Mesendoderm (in vitro differentiated cells): ENCODE results near the gene DNAJC21.

Experiments used
- DNase-seq: peaks from one replicate; pipeline ENCODE4 v3.0.0; 2013
- H2AK5ac ChIP-seq: 2 replicates; pipeline ENCODE4 v1.6.1; 2013; ENCODE audit warnings: low read length, inconsistent platforms
- H2BK120ac ChIP-seq: 2 replicates; pipeline ENCODE4 v1.6.1; 2013; ENCODE audit warnings: low read depth, mild to moderate bottlenecking, low read length, moderate library complexity, mixed read lengths
- H2BK15ac ChIP-seq: replicated peaks from 2 replicates; pipeline ENCODE4 v1.6.1; 2013; ENCODE audit warnings: low read depth, mild to moderate bottlenecking, moderate library complexity
- H2BK5ac ChIP-seq: 2 replicates; pipeline ENCODE4 v1.6.1; 2013; ENCODE audit warnings: low read length, inconsistent platforms
- H3K18ac ChIP-seq: 2 replicates; pipeline ENCODE4 v1.6.1; 2013; ENCODE audit warnings: mild to moderate bottlenecking, low read length, mixed read lengths
- H3K23ac ChIP-seq: one replicate; pipeline ENCODE4 v1.6.1; 2013; ENCODE audit warnings: low read length
- H3K27ac ChIP-seq: 2 replicates; pipeline ENCODE4 v1.5.1; 2013; ENCODE audit warnings: low read depth, mild to moderate bottlenecking, inconsistent platforms, low read length, moderate library complexity
- H3K27me3 ChIP-seq: 2 replicates; pipeline ENCODE4 v1.6.1; 2013; ENCODE audit warnings: low read length, control low read depth, mild to moderate bottlenecking, inconsistent platforms; ENCODE audit not compliant: insufficient read depth, poor library complexity
- H3K36me3 ChIP-seq: 2 replicates; pipeline ENCODE4 v1.6.1; 2013; ENCODE audit warnings: low read length, inconsistent platforms; ENCODE audit not compliant: control insufficient read depth, insufficient read depth
- H3K4ac ChIP-seq: one replicate; pipeline ENCODE4 v1.6.1; 2013; ENCODE audit warnings: low read depth, mild to moderate bottlenecking, low read length, moderate library complexity
- H3K4me1 ChIP-seq: 2 replicates; pipeline ENCODE4 v1.6.1; 2013; ENCODE audit warnings: low read depth, low read length, inconsistent platforms; ENCODE audit not compliant: control insufficient read depth
- H3K4me2 ChIP-seq: 2 replicates; pipeline ENCODE4 v1.6.1; 2013; ENCODE audit warnings: low read length
- H3K4me3 ChIP-seq: 2 replicates; pipeline ENCODE4 v1.5.1; 2013; ENCODE audit warnings: mild to moderate bottlenecking, low read length
- H3K56ac ChIP-seq: one replicate; pipeline ENCODE4 v1.6.1; 2013; ENCODE audit warnings: low read length
- H3K79me1 ChIP-seq: 2 replicates; pipeline ENCODE4 v1.6.1; 2013; ENCODE audit warnings: low read length, inconsistent platforms
- H3K79me2 ChIP-seq: 2 replicates; pipeline ENCODE4 v1.6.1; 2013; ENCODE audit warnings: mild to moderate bottlenecking, low read length; ENCODE audit not compliant: control insufficient read depth, insufficient read depth
- H3K9ac ChIP-seq: 2 replicates; pipeline ENCODE4 v1.6.1; 2013; ENCODE audit warnings: low read length, inconsistent platforms
- H4K5ac ChIP-seq: one replicate; pipeline ENCODE4 v1.6.1; 2013; ENCODE audit warnings: low read length
- H4K8ac ChIP-seq: one replicate; pipeline ENCODE4 v1.6.1; 2013; ENCODE audit warnings: low read depth, mild to moderate bottlenecking, control low read depth, low read length, moderate library complexity
- WGBS: extraction: QIAGEN DNeasy Blood & Tissue Kit; methylation state at CpG from one replicate; pipeline ENCODE4 v1.1.7; 2013; ENCODE audit warnings: low lambda C conversion rate, missing lambda C conversion rate; ENCODE audit not compliant: insufficient coverage; ENCODE audit errors: extremely low coverage; 5-methylcytosine and 5-hydroxymethylcytosine counted together

DNAJC21 gene

GRCh38 chr5:34944460-34945047, 15.2 kb downstream of the DNAJC21 start:
- Histone ChIP-seq H3K18ac (no peak overlapping the region), H3K79me2 (no peaks in the 10 kb centered on the region), H3K4me1 (no peaks in the 10 kb centered on the region), H4K5ac (no peak overlapping the region), H2AK5ac (no peak overlapping the region), H3K4me3 (no peak overlapping the region), H2BK15ac (no peak overlapping the region), H3K79me1 (no peaks in the 10 kb centered on the region), H3K27me3 (no peaks in the 10 kb centered on the region), H3K56ac (no peak overlapping the region), H3K4ac (no peak overlapping the region), H2BK120ac (no peak overlapping the region), H2BK5ac (no peak overlapping the region), H3K27ac (no peak overlapping the region), H3K4me2 (no peak overlapping the region), H3K9ac (no peak overlapping the region), H3K36me3 (peaks cover 6% of the 10 kb centered on the region), H3K23ac (no peak overlapping the region), H4K8ac (no peak overlapping the region)
- DNase-seq = no peak
- WGBS = no CpG with 5 or more reads among the region's 11 CpGs

- no peak overlapping the region for H2BK120ac ChIP-seq
- no peak overlapping the region for H3K4me2 ChIP-seq
- H3K56ac ChIP-seq = no peak overlapping the region
- H2BK15ac ChIP-seq = no peak overlapping the region
- H3K79me1 ChIP-seq = no peaks in the 10 kb centered on the region
- WGBS = no CpG with 5 or more reads among the region's 1 CpG
- H3K79me2 ChIP-seq = no peaks in the 10 kb centered on the region
- no peak overlapping the region for H3K18ac ChIP-seq
- no peak overlapping the region for H3K4ac ChIP-seq
- no peak overlapping the region for H3K4me3 ChIP-seq
- H2AK5ac ChIP-seq = no peak overlapping the region
- no peak overlapping the region for H4K8ac ChIP-seq
- no peak overlapping the region for H4K5ac ChIP-seq
- no peak overlapping the region for H2BK5ac ChIP-seq
- DNase-seq = no peak
- no peaks in the 10 kb centered on the region for H3K27me3 ChIP-seq
- H3K36me3 ChIP-seq = no peaks in the 10 kb centered on the region
- H3K27ac ChIP-seq = no peak overlapping the region
- H3K9ac ChIP-seq = no peak overlapping the region
- no peak overlapping the region for H3K23ac ChIP-seq
- H3K4me1 ChIP-seq = no peaks in the 10 kb centered on the region
Observed at GRCh38 chr5:34957321-34957720, 28.0 kb downstream of the DNAJC21 start.

- no peak overlapping the region for H2AK5ac ChIP-seq
- H3K23ac ChIP-seq = no peak overlapping the region
- no peak overlapping the region for H3K56ac ChIP-seq
- H2BK120ac ChIP-seq = no peak overlapping the region
- H3K18ac ChIP-seq = no peak overlapping the region
- H3K4me1 ChIP-seq = no peaks in the 10 kb centered on the region
- H3K79me2 ChIP-seq = no peaks in the 10 kb centered on the region
- H3K27me3 ChIP-seq = no peaks in the 10 kb centered on the region
- no peaks in the 10 kb centered on the region for H3K79me1 ChIP-seq
- H3K4me2 ChIP-seq = no peak overlapping the region
- H4K8ac ChIP-seq = no peak overlapping the region
- no peak overlapping the region for H2BK15ac ChIP-seq
- no peak overlapping the region for H2BK5ac ChIP-seq
- no peak overlapping the region for H3K27ac ChIP-seq
- no peaks in the 10 kb centered on the region for H3K36me3 ChIP-seq
- H3K4me3 ChIP-seq = no peak overlapping the region
- DNase-seq = peak; percentile 52
- H3K4ac ChIP-seq = no peak overlapping the region
- no peak overlapping the region for H3K9ac ChIP-seq
- WGBS = no CpG with 5 or more reads among the region's 5 CpGs
- H4K5ac ChIP-seq = no peak overlapping the region
Observed at GRCh38 chr5:34957857-34958690, 28.7 kb downstream of the DNAJC21 start.

GRCh38 chr5:34959323-34959722, 30.0 kb downstream of the DNAJC21 start:
- Histone ChIP-seq H3K4me2 (no peak overlapping the region), H4K5ac (no peak overlapping the region), H3K4me1 (no peaks in the 10 kb centered on the region), H2BK15ac (no peak overlapping the region), H3K56ac (no peak overlapping the region), H3K27ac (no peak overlapping the region), H3K23ac (no peak overlapping the region), H3K18ac (no peak overlapping the region), H3K79me1 (no peaks in the 10 kb centered on the region), H4K8ac (no peak overlapping the region), H3K9ac (no peak overlapping the region), H3K4ac (no peak overlapping the region), H3K79me2 (no peaks in the 10 kb centered on the region), H3K36me3 (no peaks in the 10 kb centered on the region), H2BK5ac (no peak overlapping the region), H3K27me3 (no peaks in the 10 kb centered on the region), H2AK5ac (no peak overlapping the region), H2BK120ac (no peak overlapping the region), H3K4me3 (no peak overlapping the region)
- WGBS = no CpG with 5 or more reads among the region's 1 CpG
- DNase-seq = no peak

DNA sequence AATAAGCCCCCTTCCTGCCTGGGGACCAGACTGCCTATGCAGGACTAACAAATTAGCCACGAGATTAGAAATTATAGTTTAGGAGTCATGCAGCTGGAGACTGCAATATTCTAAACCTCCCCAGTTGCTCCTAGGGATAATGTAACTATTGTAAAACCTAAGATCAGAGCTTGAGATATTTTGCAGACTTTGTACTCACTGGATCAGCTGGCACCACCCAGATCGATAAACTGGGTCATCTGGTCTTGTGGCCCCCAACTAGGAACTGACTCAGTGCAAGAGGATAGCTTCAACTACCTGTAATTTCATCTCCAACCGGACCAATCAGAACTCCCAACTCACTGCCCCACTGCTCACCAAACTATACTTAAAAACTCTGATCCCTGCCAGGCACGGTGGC, 38.2 kb downstream of the DNAJC21 start:
- H3K4me3 ChIP-seq = no peak overlapping the region
- no peaks in the 10 kb centered on the region for H3K79me2 ChIP-seq
- H3K4me1 ChIP-seq = no peaks in the 10 kb centered on the region
- H3K56ac ChIP-seq = no peak overlapping the region
- H3K9ac ChIP-seq = no peak overlapping the region
- H2BK5ac ChIP-seq = no peak overlapping the region
- no peak overlapping the region for H3K27ac ChIP-seq
- H3K79me1 ChIP-seq = no peaks in the 10 kb centered on the region
- H3K18ac ChIP-seq = no peak overlapping the region
- WGBS = no CpG with 5 or more reads among the region's 4 CpGs
- DNase-seq = no peak
- no peak overlapping the region for H2BK120ac ChIP-seq
- H3K27me3 ChIP-seq = no peaks in the 10 kb centered on the region
- no peak overlapping the region for H2BK15ac ChIP-seq
- H3K4me2 ChIP-seq = no peak overlapping the region
- H4K5ac ChIP-seq = no peak overlapping the region
- no peak overlapping the region for H3K4ac ChIP-seq
- no peak overlapping the region for H4K8ac ChIP-seq
- H3K36me3 ChIP-seq = no peaks in the 10 kb centered on the region
- H3K23ac ChIP-seq = no peak overlapping the region
- no peak overlapping the region for H2AK5ac ChIP-seq
